Activated naive CD4-positive, alpha-beta T cell treated with anti-CD3 and anti-CD28 coated beads, Interleukin-2, amount 50 U/mL, for 16 hours (primary cell): ENCODE results near the gene ACTA2.

Source experiments
- DNase-seq: peaks from one replicate; pipeline ENCODE4 v3.0.0-alpha.2; 2020

The ACTA2 gene

GRCh38 chr10:88889559-88890337, 62.8 kb downstream of the ACTA2 start:
- no peak for DNase-seq

DNA sequence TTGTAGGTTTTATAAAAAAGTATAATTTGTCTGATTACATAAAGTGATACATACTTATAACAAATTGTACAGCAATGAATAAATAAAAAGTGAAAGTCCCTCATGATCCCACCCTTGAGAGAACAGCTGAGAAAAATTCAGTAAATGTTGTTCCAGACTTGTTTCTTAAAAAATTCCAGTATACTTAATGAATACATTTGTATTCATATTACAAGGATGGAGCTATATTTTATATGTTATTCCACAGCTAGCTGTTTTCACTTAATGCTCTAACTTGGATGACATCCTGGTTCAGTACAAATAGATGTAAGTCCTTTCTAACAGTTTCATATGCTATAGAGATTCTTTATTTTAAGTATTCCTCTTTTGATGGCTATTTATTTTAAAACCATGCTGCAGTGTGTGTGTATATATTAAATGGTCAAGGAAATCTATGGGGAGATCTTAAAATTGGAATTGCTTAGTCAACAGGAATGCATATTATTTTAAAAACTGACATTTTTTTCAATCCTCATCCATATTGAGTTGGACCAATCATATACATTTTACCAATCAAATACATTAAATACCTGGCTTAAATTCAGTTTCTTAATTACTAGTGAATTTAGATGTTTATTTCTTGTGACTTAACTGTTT, 63.6 kb downstream of the ACTA2 start:
- no peak for DNase-seq

DNA sequence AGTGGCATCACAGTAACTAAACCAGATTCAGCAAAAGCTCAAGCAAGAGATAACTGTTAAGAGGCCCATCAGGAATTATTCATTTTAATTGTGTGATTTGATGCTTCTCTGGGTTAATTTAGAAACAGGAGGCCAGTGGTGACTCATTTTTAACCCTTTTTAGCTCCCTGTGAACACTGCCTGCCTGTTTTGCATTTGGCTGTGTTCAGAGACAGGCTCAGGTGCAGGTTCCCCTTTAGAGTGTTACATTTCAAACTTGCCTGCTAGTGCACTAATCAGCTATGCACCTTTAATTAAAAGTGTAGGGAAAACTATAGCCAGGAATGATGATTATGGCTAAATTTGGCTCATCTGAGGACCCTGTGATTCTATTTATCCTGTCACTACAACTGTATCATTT, 66.0 kb downstream of the ACTA2 start:
- no peak for DNase-seq
